ENCODE results near the gene PPM1H.

GRCh38 chr12:62800707-62801400 is 134.1 kb downstream of the PPM1H start:
- TF ChIP-seq POLR2A (IDR thresholded peaks at IDR 0.05; ENCODE audit: extremely low read depth, insufficient read length) (no peak), CTCF (IDR thresholded peaks at IDR 0.05; ENCODE audit: low read depth, low read length) (no peak)
